WTC11 (cell line): ENCODE measurements around the gene TRAF2. TPM values are rescaled to one million over a fixed set of nuclear protein-coding genes. Genes with fewer than 3 reads are reported as not detected.

Experiments
- ATAC-seq: fragments of 200-7000 bp; cut with Tn5 transposase; 2 replicates; pipeline ENCODE4 v1.10.0; 2021; ENCODE audit warnings: mild to moderate bottlenecking, moderate library complexity
- CTCF ChIA-PET: fragments of 300-600 bp; sonication (Branson Sonifier 250); formaldehyde crosslinking; loops from one replicate; lab custom pipeline; 2021; ENCODE audit warnings: antibody characterized with exemption; lab: Charles Lee
- POLR2A ChIA-PET: fragments of 350-600 bp; sonication (Branson Sonifier 250); formaldehyde crosslinking; loops from one replicate; lab custom pipeline; 2021; ENCODE audit warnings: antibody characterized with exemption; lab: Charles Lee
- DNase-seq: peaks from one replicate; pipeline ENCODE4 v3.0.0; 2021; ENCODE audit warnings: low spot score
- H3K27ac Mint-ChIP-seq: 2 replicates; pipeline ENCODE4 v1.8.0; 2021; ENCODE audit warnings: mixed read lengths
- H3K27me3 Mint-ChIP-seq: 2 replicates; pipeline ENCODE4 v1.8.0; 2021; ENCODE audit warnings: low read depth, mild to moderate bottlenecking, moderate library complexity, mixed read lengths
- H3K36me3 Mint-ChIP-seq: 2 replicates; pipeline ENCODE4 v1.8.0; 2021; ENCODE audit warnings: mixed read lengths
- H3K4me1 Mint-ChIP-seq: 2 replicates; pipeline ENCODE4 v1.8.0; 2022; ENCODE audit warnings: mixed read lengths
- H3K4me3 Mint-ChIP-seq: 2 replicates; pipeline ENCODE4 v1.8.0; 2021; ENCODE audit warnings: mild to moderate bottlenecking, moderate library complexity, mixed read lengths
- H3K9me3 Mint-ChIP-seq: 2 replicates; pipeline ENCODE4 v1.8.0; 2021; ENCODE audit warnings: mixed read lengths
- ATF1 ChIP-seq: sonication (generic); formaldehyde crosslinking; IDR thresholded peaks from 2 replicates; pipeline ENCODE4 v1.8.1; 2023; ENCODE audit warnings: mild to moderate bottlenecking, moderate library complexity, missing genetic modification reagents
- CREB1 ChIP-seq: sonication (generic); formaldehyde crosslinking; IDR thresholded peaks from 2 replicates; pipeline ENCODE4 v1.8.0; 2023; ENCODE audit warnings: mild to moderate bottlenecking, missing genetic modification reagents
- EMX1 ChIP-seq: fragments of 250-450 bp; sonication (Bioruptor Pico); IDR thresholded peaks from 2 replicates; pipeline ENCODE4 v1.8.0; 2021; ENCODE audit warnings: mild to moderate bottlenecking
- FOXP4 ChIP-seq: sonication (generic); formaldehyde crosslinking; IDR thresholded peaks from 2 replicates; pipeline ENCODE4 v1.8.0; 2022; ENCODE audit warnings: mild to moderate bottlenecking, missing genetic modification reagents
- GRHL2 ChIP-seq: fragments of 250-450 bp; sonication (Bioruptor Pico); IDR thresholded peaks from 2 replicates; pipeline ENCODE4 v1.8.0; 2022; ENCODE audit warnings: mild to moderate bottlenecking, moderate library complexity; ENCODE audit not compliant: insufficient replicate concordance, severe bottlenecking
- GTF2I ChIP-seq: fragments of 250-450 bp; sonication (Bioruptor Pico); conservative IDR thresholded peaks from 2 replicates; pipeline ENCODE4 v1.4.0; 2021; ENCODE audit warnings: mild to moderate bottlenecking
- HMGA2 ChIP-seq: fragments of 250-450 bp; sonication (Bioruptor Pico); IDR thresholded peaks from 2 replicates; pipeline ENCODE4 v1.4.0; 2021; ENCODE audit warnings: mild to moderate bottlenecking, moderate library complexity
- IRF2 ChIP-seq: sonication (generic); formaldehyde crosslinking; IDR thresholded peaks from 2 replicates; pipeline ENCODE4 v1.8.0; 2022; ENCODE audit warnings: low read depth, missing genetic modification reagents, borderline replicate concordance
- KAT7 ChIP-seq: sonication (generic); formaldehyde crosslinking; IDR thresholded peaks from 2 replicates; pipeline ENCODE4 v1.8.1; 2023; ENCODE audit warnings: missing genetic modification reagents, mild to moderate bottlenecking, borderline replicate concordance
- MAX ChIP-seq: sonication (generic); formaldehyde crosslinking; IDR thresholded peaks from 2 replicates; pipeline ENCODE4 v1.8.0; 2022; ENCODE audit warnings: mild to moderate bottlenecking, missing genetic modification reagents
- NFATC4 ChIP-seq: fragments of 250-450 bp; sonication (Bioruptor Pico); IDR thresholded peaks from 2 replicates; pipeline ENCODE4 v1.9.0; 2021; ENCODE audit warnings: mild to moderate bottlenecking
- NFYB ChIP-seq: sonication (generic); formaldehyde crosslinking; conservative IDR thresholded peaks from 2 replicates; pipeline ENCODE4 v1.8.0; 2022; ENCODE audit warnings: low read depth, missing genetic modification reagents
- NR2C2 ChIP-seq: sonication (generic); formaldehyde crosslinking; IDR thresholded peaks from 2 replicates; pipeline ENCODE4 v1.8.0; 2022; ENCODE audit warnings: mild to moderate bottlenecking, missing genetic modification reagents
- NR3C1 ChIP-seq: sonication (generic); formaldehyde crosslinking; conservative IDR thresholded peaks from 2 replicates; pipeline ENCODE4 v1.8.1; 2023; ENCODE audit warnings: low read depth, mild to moderate bottlenecking, missing genetic modification reagents
- RELA ChIP-seq: sonication (generic); formaldehyde crosslinking; IDR thresholded peaks from 2 replicates; pipeline ENCODE4 v1.8.1; 2022; ENCODE audit warnings: missing genetic modification reagents, mild to moderate bottlenecking, borderline replicate concordance
- SP1 ChIP-seq: sonication (generic); formaldehyde crosslinking; conservative IDR thresholded peaks from 2 replicates; pipeline ENCODE4 v1.8.1; 2022; ENCODE audit warnings: missing genetic modification reagents
- TEAD1 ChIP-seq: sonication (generic); formaldehyde crosslinking; IDR thresholded peaks from 2 replicates; pipeline ENCODE4 v1.8.0; 2022; ENCODE audit warnings: mild to moderate bottlenecking, missing genetic modification reagents
- USF1 ChIP-seq: sonication (generic); formaldehyde crosslinking; IDR thresholded peaks from 2 replicates; pipeline ENCODE4 v1.8.0; 2022; ENCODE audit warnings: mild to moderate bottlenecking, missing genetic modification reagents
- ZNF121 ChIP-seq: sonication (generic); formaldehyde crosslinking; IDR thresholded peaks from 2 replicates; pipeline ENCODE4 v1.8.0; 2023; ENCODE audit warnings: missing genetic modification reagents
- ZNF263 ChIP-seq: sonication (generic); formaldehyde crosslinking; IDR thresholded peaks from 2 replicates; pipeline ENCODE4 v1.8.1; 2022; ENCODE audit warnings: low read depth, mild to moderate bottlenecking, moderate library complexity, missing genetic modification reagents
- ZNF281 ChIP-seq: sonication (generic); formaldehyde crosslinking; IDR thresholded peaks from 2 replicates; pipeline ENCODE4 v1.8.0; 2023; ENCODE audit warnings: mild to moderate bottlenecking, missing genetic modification reagents
- ZNF416 ChIP-seq: fragments of 250-450 bp; sonication (Bioruptor Pico); IDR thresholded peaks from 2 replicates; pipeline ENCODE4 v1.9.0; 2021; ENCODE audit warnings: mild to moderate bottlenecking, inconsistent platforms
- total RNA-seq: library from RNA; stranded (reverse); gene quantifications from 3 replicates; pipeline ENCODE4 v1.2.3, GENCODE V29; 2021
- TF ChIP-seq, protein P1 (sequence below): sonication (generic); formaldehyde crosslinking; conservative IDR thresholded peaks from 2 replicates; pipeline ENCODE4 v1.8.1; 2022; ENCODE audit warnings: mild to moderate bottlenecking, missing genetic modification reagents
- TF ChIP-seq, protein P2 (sequence below): sonication (generic); formaldehyde crosslinking; IDR thresholded peaks from 2 replicates; pipeline ENCODE4 v1.8.1; 2023; ENCODE audit warnings: mild to moderate bottlenecking, missing genetic modification reagents, moderate library complexity
- TF ChIP-seq, protein P3 (sequence below): fragments of 250-450 bp; sonication (Bioruptor Pico); IDR thresholded peaks from 2 replicates; pipeline ENCODE4 v2.1.2; 2022; ENCODE audit warnings: mild to moderate bottlenecking, moderate library complexity

TRAF2 gene
- total RNA-seq, 1 experiment from 2014 or later = 55.0 TPM

DNA sequence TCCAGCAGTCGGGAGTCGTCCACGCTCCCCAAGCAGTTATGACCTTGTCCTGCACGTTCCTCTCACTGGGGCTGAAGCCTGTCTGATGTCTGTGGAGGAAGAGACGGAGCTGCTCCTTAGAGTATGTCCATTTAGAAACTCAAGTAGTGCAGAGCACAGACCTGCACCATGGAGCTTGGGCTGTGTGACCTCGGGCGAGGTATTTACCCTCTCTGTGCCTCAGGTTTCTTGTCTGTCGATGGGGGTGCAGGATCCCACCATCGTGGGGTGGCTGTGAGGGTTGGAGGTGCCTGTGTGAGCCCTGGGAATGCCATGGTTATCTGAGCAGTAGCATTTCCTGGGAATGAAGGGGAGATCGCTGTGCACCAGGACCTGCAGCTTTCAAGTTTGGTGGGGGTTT lies 14.2 kb downstream of the TRAF2 start:
- H3K4me3 Mint-ChIP-seq = no peak overlapping the region
- ChIA-PET POLR2A (no interaction called here), CTCF (no interaction called here)
- TF ChIP-seq NFATC4 (no peak), CREB1 (CRISPR knock-in tag) (no peak), ZNF281 (no peak), GRHL2 (CRISPR knock-in tag) (no peak), NR3C1 (CRISPR knock-in tag) (no peak)
- no peak for DNase-seq
- no peaks in the 10 kb centered on the region for H3K27me3 Mint-ChIP-seq
- no peak for ATAC-seq
- H3K27ac Mint-ChIP-seq = no peak overlapping the region
- H3K36me3 Mint-ChIP-seq = peaks cover 33% of the 10 kb centered on the region
- H3K9me3 Mint-ChIP-seq = no peaks in the 10 kb centered on the region
- H3K4me1 Mint-ChIP-seq = no peaks in the 10 kb centered on the region

DNA sequence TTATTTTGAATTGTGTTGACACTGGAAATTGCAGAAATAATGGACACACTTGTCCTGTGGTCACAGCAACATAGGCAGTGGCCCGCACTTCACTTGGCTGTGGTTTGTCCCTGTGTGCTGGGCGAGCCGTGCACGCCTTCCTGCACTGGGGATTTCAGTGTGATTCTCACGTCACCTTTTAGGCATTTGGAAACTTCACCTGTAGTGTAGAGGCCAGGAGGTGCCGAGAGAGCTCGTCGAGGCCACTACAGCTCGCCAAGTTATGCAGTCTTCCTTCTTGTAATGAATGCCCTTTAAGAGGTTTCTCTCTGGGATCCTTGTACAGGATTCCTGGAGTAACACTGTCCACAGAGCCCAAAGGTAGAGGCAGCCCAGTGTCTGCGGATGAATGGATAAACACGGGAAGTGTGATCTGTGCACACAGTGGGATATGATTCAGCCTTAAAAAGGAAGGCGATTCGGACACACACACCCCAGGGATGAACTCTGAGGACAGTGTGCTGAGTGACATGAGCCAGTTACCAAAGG lies 14.7 kb downstream of the TRAF2 start:
- ATAC-seq = no peak
- Mint-ChIP-seq H3K9me3 (no peaks in the 10 kb centered on the region), H3K27me3 (no peaks in the 10 kb centered on the region), H3K4me3 (no peak overlapping the region), H3K27ac (0 out of 2 replicates have a peak overlapping the region, but pooled peaks have one; percentile 36), H3K4me1 (no peaks in the 10 kb centered on the region), H3K36me3 (peaks cover 34% of the 10 kb centered on the region)
- ChIA-PET POLR2A (no interaction called here), CTCF (no interaction called here)
- DNase-seq = no peak
- TF ChIP-seq NR2C2 (CRISPR knock-in tag) (no peak), TEAD1 (CRISPR knock-in tag) (no peak), HMGA2 (CRISPR knock-in tag) (no peak), FOXP4 (CRISPR knock-in tag) (no peak), KAT7 (CRISPR knock-in tag) (no peak), ZNF121 (no peak), SP1 (CRISPR knock-in tag) (no peak), ZNF263 (CRISPR knock-in tag) (no peak), RELA (CRISPR knock-in tag) (no peak)

GRCh38 chr9:136901516-136902258 lies 15.4 kb downstream of the TRAF2 start:
- DNase-seq = no peak
- ATAC-seq = peak; percentile 28; the same call in 1 of the 2 replicates
- H3K27me3 Mint-ChIP-seq = no peaks in the 10 kb centered on the region
- CTCF ChIA-PET = interaction anchor here (0.5 kb wide), 1 partner anchor 102 kb away, joined by 3 read pairs; no protein-coding TSS in a partner anchor
- H3K36me3 Mint-ChIP-seq = peaks cover 37% of the 10 kb centered on the region
- no peak for TF ChIP-seq GTF2I (CRISPR knock-in tag)
- TF ChIP-seq USF1 = no peak
- TF ChIP-seq, protein P1, sequence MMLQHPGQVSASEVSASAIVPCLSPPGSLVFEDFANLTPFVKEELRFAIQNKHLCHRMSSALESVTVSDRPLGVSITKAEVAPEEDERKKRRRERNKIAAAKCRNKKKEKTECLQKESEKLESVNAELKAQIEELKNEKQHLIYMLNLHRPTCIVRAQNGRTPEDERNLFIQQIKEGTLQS (CRISPR knock-in tag) = no peak
- no peak for TF ChIP-seq MAX (CRISPR knock-in tag)
- TF ChIP-seq, protein P2, sequence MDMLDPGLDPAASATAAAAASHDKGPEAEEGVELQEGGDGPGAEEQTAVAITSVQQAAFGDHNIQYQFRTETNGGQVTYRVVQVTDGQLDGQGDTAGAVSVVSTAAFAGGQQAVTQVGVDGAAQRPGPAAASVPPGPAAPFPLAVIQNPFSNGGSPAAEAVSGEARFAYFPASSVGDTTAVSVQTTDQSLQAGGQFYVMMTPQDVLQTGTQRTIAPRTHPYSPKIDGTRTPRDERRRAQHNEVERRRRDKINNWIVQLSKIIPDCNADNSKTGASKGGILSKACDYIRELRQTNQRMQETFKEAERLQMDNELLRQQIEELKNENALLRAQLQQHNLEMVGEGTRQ (CRISPR knock-in tag) = no peak
- no peak for TF ChIP-seq IRF2 (CRISPR knock-in tag)
- no peak for TF ChIP-seq ZNF416 (CRISPR knock-in tag)
- TF ChIP-seq, protein P3, sequence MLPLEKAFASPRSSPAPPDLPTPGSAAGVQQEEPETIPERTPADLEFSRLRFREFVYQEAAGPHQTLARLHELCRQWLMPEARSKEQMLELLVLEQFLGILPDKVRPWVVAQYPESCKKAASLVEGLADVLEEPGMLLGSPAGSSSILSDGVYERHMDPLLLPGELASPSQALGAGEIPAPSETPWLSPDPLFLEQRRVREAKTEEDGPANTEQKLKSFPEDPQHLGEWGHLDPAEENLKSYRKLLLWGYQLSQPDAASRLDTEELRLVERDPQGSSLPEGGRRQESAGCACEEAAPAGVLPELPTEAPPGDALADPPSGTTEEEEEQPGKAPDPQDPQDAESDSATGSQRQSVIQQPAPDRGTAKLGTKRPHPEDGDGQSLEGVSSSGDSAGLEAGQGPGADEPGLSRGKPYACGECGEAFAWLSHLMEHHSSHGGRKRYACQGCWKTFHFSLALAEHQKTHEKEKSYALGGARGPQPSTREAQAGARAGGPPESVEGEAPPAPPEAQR (CRISPR knock-in tag) = no peak
- no peak for TF ChIP-seq NFYB (CRISPR knock-in tag)
- no peak for TF ChIP-seq ATF1
- TF ChIP-seq EMX1 (CRISPR knock-in tag) = no peak
- TF ChIP-seq, all 79 proteins: peak for 0
- H3K27ac Mint-ChIP-seq = 0 out of 2 replicates have a peak overlapping the region, but pooled peaks have one; percentile 41
- no peaks in the 10 kb centered on the region for H3K4me1 Mint-ChIP-seq
- H3K9me3 Mint-ChIP-seq = no peaks in the 10 kb centered on the region
- POLR2A ChIA-PET = no interaction called here
- no peak overlapping the region for H3K4me3 Mint-ChIP-seq
